Suprapubic skin (tissue), 4 donors: ENCODE measurements around the gene AFF2. TPM values are rescaled to one million over a fixed set of nuclear protein-coding genes. Genes with fewer than 3 reads are reported as not detected.

Experiments used
- DNase-seq, 2 donors: peaks; one replicate each; pipeline ENCODE4 v3.0.0-alpha.2; 2019; ENCODE audit warnings: low spot score in 2 of 2
- H3K27ac ChIP-seq: fragments of 200-600 bp; sonication (generic); one replicate; pipeline ENCODE4 v1.5.1; 2019
- H3K27me3 ChIP-seq: fragments of 200-600 bp; sonication (generic); one replicate; pipeline ENCODE4 v1.5.1; 2019
- H3K36me3 ChIP-seq: fragments of 200-600 bp; sonication (generic); one replicate; pipeline ENCODE4 v1.5.1; 2019
- H3K4me1 ChIP-seq: fragments of 200-600 bp; sonication (generic); one replicate; pipeline ENCODE4 v1.5.1; 2019
- H3K4me3 ChIP-seq: fragments of 200-600 bp; sonication (generic); one replicate; pipeline ENCODE4 v1.5.1; 2019; ENCODE audit warnings: mild to moderate bottlenecking
- H3K9me3 ChIP-seq: fragments of 200-600 bp; sonication (generic); one replicate; pipeline ENCODE4 v1.5.1; 2019
- CTCF ChIP-seq, 2 donors: fragments of 200-600 bp in 1 of 2; fragments of 450-650 bp in 1 of 2; sonication (generic) in 1 of 2; IDR thresholded peaks; one replicate each; pipeline ENCODE4 v1.5.1; 2016 to 2019; ENCODE audit warnings: antibody characterized with exemption in 2 of 2, mild to moderate bottlenecking in 1 of 2, moderate library complexity in 1 of 2
- EP300 ChIP-seq: sonication (generic); formaldehyde crosslinking; IDR thresholded peaks from one replicate; pipeline ENCODE4 v1.6.1; 2017; ENCODE audit warnings: antibody characterized with exemption
- POLR2A ChIP-seq, 2 donors: fragments of 450-650 bp; IDR thresholded peaks; one replicate each; pipeline ENCODE4 v1.6.1; 2017; ENCODE audit warnings: antibody characterized with exemption in 2 of 2, mild to moderate bottlenecking in 2 of 2, moderate library complexity in 2 of 2
- POLR2AphosphoS5 ChIP-seq, 3 donors: sonication (generic); formaldehyde crosslinking; IDR thresholded peaks; one replicate each; pipeline ENCODE4 v1.6.1; 2017; ENCODE audit warnings: antibody characterized with exemption in 3 of 3
- WGBS: methylation state at CpG from one replicate; pipeline ENCODE4 v1.1.5; 2018; 5-methylcytosine and 5-hydroxymethylcytosine counted together
- total RNA-seq, 4 donors: library from RNA; depleted of rRNA; stranded (reverse); fragments of >200 nt; gene quantifications; one replicate each; pipeline ENCODE4 v1.1.0, GENCODE V29; 2016

The AFF2 gene
- total RNA-seq, 4 donors from 2014 or later: 0.72 to 3.0 (median 1.6) TPM

- Histone ChIP-seq H3K36me3 (no peaks in the 10 kb centered on the region), H3K4me1 (no peaks in the 10 kb centered on the region), H3K4me3 (no peak overlapping the region), H3K9me3 (no peaks in the 10 kb centered on the region), H3K27me3 (no peaks in the 10 kb centered on the region), H3K27ac (no peak overlapping the region)
- DNase-seq: no peak
- TF ChIP-seq POLR2A (IDR thresholded peaks at IDR 0.05): no peak
- TF ChIP-seq CTCF (IDR thresholded peaks at IDR 0.05): no peak
- no peak for TF ChIP-seq EP300
- no peak for TF ChIP-seq POLR2AphosphoS5 (IDR thresholded peaks at IDR 0.05)
- 71% methylated on average over 6 of the region's 6 CpGs for WGBS
Observed at GRCh38 chrX:148555571-148556243, 55.3 kb downstream of the AFF2 start.

GRCh38 chrX:148556498-148556897, 56.1 kb downstream of the AFF2 start:
- DNase-seq: no peak
- H3K27me3 ChIP-seq: no peaks in the 10 kb centered on the region
- H3K4me3 ChIP-seq: no peak overlapping the region
- no peaks in the 10 kb centered on the region for H3K36me3 ChIP-seq
- WGBS: 91% methylated on average over 1 of the region's 1 CpG
- TF ChIP-seq POLR2A (IDR thresholded peaks at IDR 0.05) (no peak), CTCF (IDR thresholded peaks at IDR 0.05) (no peak), EP300 (no peak), POLR2AphosphoS5 (IDR thresholded peaks at IDR 0.05) (no peak)
- no peaks in the 10 kb centered on the region for H3K9me3 ChIP-seq
- H3K27ac ChIP-seq: no peak overlapping the region
- H3K4me1 ChIP-seq: no peaks in the 10 kb centered on the region

GRCh38 chrX:148562846-148563245, 62.4 kb downstream of the AFF2 start:
- WGBS: 50% methylated on average over 3 of the region's 3 CpGs
- DNase-seq: no peak
- Histone ChIP-seq H3K27me3 (no peaks in the 10 kb centered on the region), H3K27ac (no peak overlapping the region), H3K36me3 (no peaks in the 10 kb centered on the region), H3K4me1 (no peaks in the 10 kb centered on the region), H3K4me3 (no peak overlapping the region), H3K9me3 (no peaks in the 10 kb centered on the region)
- TF ChIP-seq EP300 (no peak), CTCF (IDR thresholded peaks at IDR 0.05) (no peak), POLR2AphosphoS5 (IDR thresholded peaks at IDR 0.05) (no peak), POLR2A (IDR thresholded peaks at IDR 0.05) (no peak)

- WGBS: 49% methylated on average over 3 of the region's 3 CpGs
Observed at GRCh38 chrX:148567229-148567628, 66.8 kb downstream of the AFF2 start.

GRCh38 chrX:148567779-148568178, 67.4 kb downstream of the AFF2 start:
- no peak for DNase-seq
- Histone ChIP-seq H3K27me3 (no peaks in the 10 kb centered on the region), H3K36me3 (no peaks in the 10 kb centered on the region), H3K27ac (no peak overlapping the region), H3K4me1 (no peaks in the 10 kb centered on the region), H3K9me3 (no peaks in the 10 kb centered on the region), H3K4me3 (no peak overlapping the region)
- no peak for TF ChIP-seq EP300
- TF ChIP-seq POLR2AphosphoS5 (IDR thresholded peaks at IDR 0.05): no peak
- TF ChIP-seq POLR2A (IDR thresholded peaks at IDR 0.05): no peak
- TF ChIP-seq CTCF (IDR thresholded peaks at IDR 0.05): no peak
- WGBS: 75% methylated on average over 1 of the region's 1 CpG

More at GRCh38 chrX:148567229-148567628, 66.8 kb downstream of the AFF2 start:
- no peak for DNase-seq
- TF ChIP-seq CTCF (IDR thresholded peaks at IDR 0.05): no peak
- TF ChIP-seq POLR2A (IDR thresholded peaks at IDR 0.05): no peak
- no peak for TF ChIP-seq POLR2AphosphoS5 (IDR thresholded peaks at IDR 0.05)
- no peak for TF ChIP-seq EP300
- Histone ChIP-seq H3K4me3 (no peak overlapping the region), H3K9me3 (no peaks in the 10 kb centered on the region), H3K27ac (no peak overlapping the region), H3K4me1 (no peaks in the 10 kb centered on the region), H3K36me3 (no peaks in the 10 kb centered on the region), H3K27me3 (no peaks in the 10 kb centered on the region)
